ENCODE data around the gene FBXL4.

The FBXL4 gene

GRCh38 chr6:98877250-98877649 is 70.5 kb downstream of the FBXL4 start:
- H3K36me3 ChIP-seq (ENCODE audit: control insufficient read depth, low read length): no peaks in the 10 kb centered on the region; the same call in 1 of the 2 replicates
- H3K27ac ChIP-seq (ENCODE audit: low read depth, low read length): no peak overlapping the region
- TF ChIP-seq CTCF (IDR thresholded peaks at IDR 0.05; ENCODE audit: low read depth, low read length, poor library complexity, severe bottlenecking): no peak
- TF ChIP-seq EZH2phosphoT487 (IDR thresholded peaks at IDR 0.05; ENCODE audit: borderline replicate concordance, low read length): no peak

GRCh38 chr6:98875375-98875774 is 72.4 kb downstream of the FBXL4 start:
- no peaks in the 10 kb centered on the region for H3K4me1 ChIP-seq (ENCODE audit: control insufficient read depth, low read length)
- H3K4me3 ChIP-seq (ENCODE audit: low read length): no peak overlapping the region
- H3K9me3 ChIP-seq (ENCODE audit: control insufficient read depth, insufficient read depth, low read length): no peaks in the 10 kb centered on the region
- TF ChIP-seq EZH2phosphoT487 (IDR thresholded peaks at IDR 0.05; ENCODE audit: borderline replicate concordance, low read length) (no peak), CTCF (IDR thresholded peaks at IDR 0.05; ENCODE audit: low read depth, low read length, poor library complexity, severe bottlenecking) (no peak)
- H4K20me1 ChIP-seq (ENCODE audit: control insufficient read depth, insufficient read depth, low read depth, low read length): no peaks in the 10 kb centered on the region
- H3K27ac ChIP-seq (ENCODE audit: low read depth, low read length): no peak overlapping the region
- H3K79me2 ChIP-seq (ENCODE audit: control insufficient read depth, low read length): no peaks in the 10 kb centered on the region
- no peaks in the 10 kb centered on the region for H3K27me3 ChIP-seq (ENCODE audit: control insufficient read depth, low read length)
- H3K4me2 ChIP-seq (ENCODE audit: low read length): no peak overlapping the region
- H3K36me3 ChIP-seq (ENCODE audit: control insufficient read depth, low read length): peaks cover 6% of the 10 kb centered on the region
- H3K9me2 ChIP-seq (replicated peaks; ENCODE audit: control insufficient read depth, low read length): no peaks in the 10 kb centered on the region
- H3F3A ChIP-seq (ENCODE audit: control insufficient read depth, insufficient read depth): no peaks in the 10 kb centered on the region

More at GRCh38 chr6:98877250-98877649, 70.5 kb downstream of the FBXL4 start:
- Histone ChIP-seq H3K27me3 (ENCODE audit: control insufficient read depth, low read length) (no peaks in the 10 kb centered on the region), H3K79me2 (ENCODE audit: control insufficient read depth, low read length) (no peaks in the 10 kb centered on the region), H3K9me3 (ENCODE audit: control insufficient read depth, insufficient read depth, low read length) (no peaks in the 10 kb centered on the region), H3K9me2 (replicated peaks; ENCODE audit: control insufficient read depth, low read length) (no peaks in the 10 kb centered on the region), H3K4me1 (ENCODE audit: control insufficient read depth, low read length) (no peaks in the 10 kb centered on the region), H4K20me1 (ENCODE audit: control insufficient read depth, insufficient read depth, low read depth, low read length) (no peaks in the 10 kb centered on the region), H3K4me3 (ENCODE audit: low read length) (no peak overlapping the region), H3F3A (ENCODE audit: control insufficient read depth, insufficient read depth) (no peaks in the 10 kb centered on the region), H3K4me2 (ENCODE audit: low read length) (no peak overlapping the region)

- no peak for TF ChIP-seq CTCF (IDR thresholded peaks at IDR 0.05; ENCODE audit: low read depth, low read length, poor library complexity, severe bottlenecking)
- no peak for TF ChIP-seq EZH2phosphoT487 (IDR thresholded peaks at IDR 0.05; ENCODE audit: borderline replicate concordance, low read length)
- H4K20me1 ChIP-seq (ENCODE audit: control insufficient read depth, insufficient read depth, low read depth, low read length): no peaks in the 10 kb centered on the region
- 0 out of 2 replicates have a peak, but pooled peaks cover 2% of the 10 kb centered on the region for H3K9me3 ChIP-seq (ENCODE audit: control insufficient read depth, insufficient read depth, low read length)
- no peak overlapping the region for H3K4me2 ChIP-seq (ENCODE audit: low read length)
- peaks cover 6% of the 10 kb centered on the region for H3K36me3 ChIP-seq (ENCODE audit: control insufficient read depth, low read length)
- no peaks in the 10 kb centered on the region for H3K4me1 ChIP-seq (ENCODE audit: control insufficient read depth, low read length)
- H3K79me2 ChIP-seq (ENCODE audit: control insufficient read depth, low read length): no peaks in the 10 kb centered on the region
- H3K9me2 ChIP-seq (replicated peaks; ENCODE audit: control insufficient read depth, low read length): no peaks in the 10 kb centered on the region
- H3K27ac ChIP-seq (ENCODE audit: low read depth, low read length): no peak overlapping the region
- no peaks in the 10 kb centered on the region for H3K27me3 ChIP-seq (ENCODE audit: control insufficient read depth, low read length)
- no peaks in the 10 kb centered on the region for H3F3A ChIP-seq (ENCODE audit: control insufficient read depth, insufficient read depth)
- H3K4me3 ChIP-seq (ENCODE audit: low read length): no peak overlapping the region
Observed at GRCh38 chr6:98871821-98872220, 75.9 kb downstream of the FBXL4 start.
